ENCODE data around the gene ZXDC.

Gene ZXDC

GRCh38 chr3:126452213-126452612, 23.5 kb downstream of the ZXDC start:
- no peak overlapping the region for H3K4me3 Mint-ChIP-seq
- no peaks in the 10 kb centered on the region for H3K27me3 Mint-ChIP-seq
- H3K4me1 Mint-ChIP-seq (ENCODE audit: low read depth): no peaks in the 10 kb centered on the region
- H3K36me3 Mint-ChIP-seq (ENCODE audit: low read depth): peaks cover 89% of the 10 kb centered on the region
- no peaks in the 10 kb centered on the region for H3K9me3 Mint-ChIP-seq
- no peak overlapping the region for H3K27ac Mint-ChIP-seq
- intact Hi-C loops (cut with micrococcal nuclease): no loop called here

GRCh38 chr3:126451511-126451910, 24.2 kb downstream of the ZXDC start:
- Mint-ChIP-seq H3K36me3 (ENCODE audit: low read depth) (peaks cover 87% of the 10 kb centered on the region), H3K9me3 (no peaks in the 10 kb centered on the region), H3K4me3 (no peak overlapping the region), H3K4me1 (ENCODE audit: low read depth) (no peaks in the 10 kb centered on the region), H3K27me3 (no peaks in the 10 kb centered on the region), H3K27ac (no peak overlapping the region)
- intact Hi-C loops (cut with micrococcal nuclease): no loop called here

DNA sequence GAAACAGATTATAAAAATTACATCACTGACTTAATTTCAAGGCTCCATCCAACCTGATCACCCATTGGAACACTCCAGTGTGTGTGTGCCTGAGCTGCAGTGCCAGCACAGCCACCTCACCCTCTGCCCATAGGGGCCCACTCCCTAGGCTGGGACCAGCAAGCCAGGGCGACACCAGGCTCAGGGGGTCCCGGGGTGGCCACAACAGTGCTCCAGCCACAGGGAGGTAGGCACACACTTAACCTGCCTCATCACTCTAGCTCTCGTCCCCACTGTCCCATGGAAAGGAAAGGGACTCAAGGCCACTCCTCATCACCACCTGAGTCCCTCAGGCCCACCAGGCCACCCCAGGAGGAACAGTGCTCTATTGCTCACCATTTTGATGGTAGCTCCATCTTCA, 24.9 kb downstream of the ZXDC start:
- H3K4me3 Mint-ChIP-seq: no peak overlapping the region
- H3K4me1 Mint-ChIP-seq (ENCODE audit: low read depth): no peaks in the 10 kb centered on the region
- H3K36me3 Mint-ChIP-seq (ENCODE audit: low read depth): peaks cover 87% of the 10 kb centered on the region
- no peaks in the 10 kb centered on the region for H3K9me3 Mint-ChIP-seq
- H3K27ac Mint-ChIP-seq: no peak overlapping the region
- intact Hi-C loops (cut with micrococcal nuclease): no loop called here
- H3K27me3 Mint-ChIP-seq: no peaks in the 10 kb centered on the region

GRCh38 chr3:126450219-126450618, 25.5 kb downstream of the ZXDC start:
- H3K36me3 Mint-ChIP-seq (ENCODE audit: low read depth): peaks cover 87% of the 10 kb centered on the region

DNA sequence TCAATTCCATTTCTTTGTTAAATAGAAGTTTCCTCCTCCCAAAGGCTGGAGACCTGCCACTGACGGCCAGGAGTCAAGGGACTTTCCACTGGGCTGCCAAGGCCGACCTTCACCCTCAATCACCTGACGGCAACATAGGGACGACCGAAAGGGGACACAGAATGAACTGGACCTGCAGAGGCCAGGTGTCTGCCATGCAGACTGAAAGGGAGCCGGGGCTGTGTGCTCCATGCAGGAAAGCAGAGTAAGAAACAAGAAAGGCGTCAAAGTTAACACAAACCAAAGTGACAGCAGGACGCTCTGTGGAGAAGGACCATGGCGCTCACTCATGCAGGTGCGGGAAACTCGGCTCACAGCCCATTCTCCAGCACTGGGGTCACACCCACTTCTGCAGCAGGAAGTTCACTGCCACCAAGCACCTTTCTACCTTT, 26.1 kb downstream of the ZXDC start:
- Mint-ChIP-seq H3K27ac (no peak overlapping the region), H3K4me3 (no peak overlapping the region), H3K36me3 (ENCODE audit: low read depth) (peaks cover 84% of the 10 kb centered on the region), H3K9me3 (no peaks in the 10 kb centered on the region), H3K27me3 (no peaks in the 10 kb centered on the region), H3K4me1 (ENCODE audit: low read depth) (no peaks in the 10 kb centered on the region)
- intact Hi-C loops (cut with micrococcal nuclease): no loop called here

More at GRCh38 chr3:126450219-126450618, 25.5 kb downstream of the ZXDC start:
- Mint-ChIP-seq H3K4me1 (ENCODE audit: low read depth) (no peaks in the 10 kb centered on the region), H3K27ac (no peak overlapping the region), H3K27me3 (no peaks in the 10 kb centered on the region), H3K4me3 (no peak overlapping the region), H3K9me3 (no peaks in the 10 kb centered on the region)
- intact Hi-C loops (cut with micrococcal nuclease): no loop called here

DNA sequence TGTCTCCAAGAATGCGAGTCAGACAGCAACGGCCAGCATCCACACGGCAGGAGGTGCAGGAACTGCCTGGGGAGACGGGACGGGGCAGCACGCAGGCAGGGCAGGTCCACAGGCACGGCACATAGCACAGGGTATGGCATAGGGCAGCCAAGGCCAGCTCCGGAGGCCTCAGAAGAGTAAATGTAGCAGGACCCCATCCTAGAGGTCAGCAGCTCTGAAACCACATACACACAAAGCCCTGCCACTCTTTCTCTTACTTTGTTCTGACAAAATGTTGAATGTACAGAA, 26.9 kb downstream of the ZXDC start:
- no peaks in the 10 kb centered on the region for H3K27me3 Mint-ChIP-seq
- no peak overlapping the region for H3K4me3 Mint-ChIP-seq
- peaks cover 77% of the 10 kb centered on the region for H3K36me3 Mint-ChIP-seq (ENCODE audit: low read depth)
- intact Hi-C loops (cut with micrococcal nuclease): no loop called here
- H3K27ac Mint-ChIP-seq: no peak overlapping the region
- no peaks in the 10 kb centered on the region for H3K9me3 Mint-ChIP-seq
- no peaks in the 10 kb centered on the region for H3K4me1 Mint-ChIP-seq (ENCODE audit: low read depth)

DNA sequence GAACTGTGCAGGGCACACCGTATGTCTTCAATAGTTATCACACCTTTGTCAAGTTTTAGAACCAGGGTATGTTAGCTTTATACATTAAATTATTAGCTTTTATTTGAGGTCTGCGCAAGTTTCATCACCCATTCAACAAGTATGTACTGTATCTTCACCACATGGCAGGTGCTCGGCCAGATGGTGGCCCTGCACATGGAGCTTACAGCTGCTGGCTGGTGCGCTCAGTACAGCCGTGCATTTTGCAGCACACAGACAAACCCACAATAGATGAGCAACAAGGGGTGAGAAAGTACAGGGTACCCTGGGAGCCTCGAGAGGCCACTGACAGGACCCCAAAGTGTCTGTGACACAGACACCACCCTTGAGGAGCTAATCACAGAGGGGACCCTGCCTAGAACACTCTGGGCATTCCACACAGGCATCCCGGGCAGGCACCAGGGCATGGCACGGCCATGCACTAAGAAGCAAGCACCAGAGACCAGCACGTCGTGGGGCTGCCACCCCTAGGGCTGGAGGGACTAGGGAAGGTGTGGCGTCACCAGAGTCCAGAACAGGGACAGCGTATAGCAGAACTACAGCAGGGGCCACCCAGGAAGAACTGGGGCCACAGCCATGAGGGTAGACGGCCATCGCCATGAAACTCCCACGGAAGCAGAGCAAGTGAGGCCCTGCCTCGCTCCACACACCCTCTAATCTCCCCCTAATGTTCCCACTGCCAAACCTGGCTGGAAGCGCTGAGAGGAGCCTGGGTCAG, 27.4 kb downstream of the ZXDC start:
- Mint-ChIP-seq H3K36me3 (ENCODE audit: low read depth) (peaks cover 78% of the 10 kb centered on the region), H3K27ac (no peak overlapping the region), H3K4me3 (no peak overlapping the region), H3K27me3 (no peaks in the 10 kb centered on the region), H3K4me1 (ENCODE audit: low read depth) (peaks cover under 1% of the 10 kb centered on the region), H3K9me3 (no peaks in the 10 kb centered on the region)
- intact Hi-C loops (cut with micrococcal nuclease): no loop called here

DNA sequence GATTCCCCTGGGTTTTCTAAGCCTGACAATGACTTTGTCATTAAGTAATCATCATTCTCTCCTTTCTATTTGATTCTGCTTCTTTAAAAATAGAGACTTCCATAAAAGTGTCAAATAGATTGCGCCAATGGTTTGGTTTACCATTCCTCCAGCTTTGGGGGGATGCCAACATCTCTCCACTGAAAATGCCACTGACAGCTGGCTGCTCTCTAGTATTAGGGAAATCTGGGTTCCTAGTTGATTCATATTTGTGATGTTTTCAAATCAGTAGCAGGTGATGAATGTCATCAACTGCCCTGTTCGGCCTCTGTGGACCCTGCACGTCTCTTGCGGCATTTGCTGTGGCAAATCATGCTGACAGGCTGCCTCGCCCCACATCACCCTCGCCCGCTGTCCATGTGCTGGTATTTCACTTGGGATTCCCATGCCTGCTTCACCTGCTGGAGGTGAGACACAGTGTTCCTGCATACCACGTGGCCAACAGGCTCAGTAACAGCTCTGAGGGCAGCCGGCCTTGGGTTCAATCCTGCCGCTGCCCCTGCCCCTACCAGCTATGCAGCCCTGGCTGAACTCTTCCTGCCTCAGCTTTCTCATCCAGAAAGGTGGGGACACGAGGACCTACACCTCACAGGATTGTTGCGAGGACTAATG, 28.1 kb downstream of the ZXDC start:
- intact Hi-C loops (cut with micrococcal nuclease): no loop called here
- no peaks in the 10 kb centered on the region for H3K27me3 Mint-ChIP-seq
- no peak overlapping the region for H3K4me3 Mint-ChIP-seq
- peaks cover 81% of the 10 kb centered on the region for H3K36me3 Mint-ChIP-seq (ENCODE audit: low read depth)
- no peaks in the 10 kb centered on the region for H3K9me3 Mint-ChIP-seq
- H3K4me1 Mint-ChIP-seq (ENCODE audit: low read depth): peaks cover 8% of the 10 kb centered on the region
- H3K27ac Mint-ChIP-seq: no peak overlapping the region

DNA sequence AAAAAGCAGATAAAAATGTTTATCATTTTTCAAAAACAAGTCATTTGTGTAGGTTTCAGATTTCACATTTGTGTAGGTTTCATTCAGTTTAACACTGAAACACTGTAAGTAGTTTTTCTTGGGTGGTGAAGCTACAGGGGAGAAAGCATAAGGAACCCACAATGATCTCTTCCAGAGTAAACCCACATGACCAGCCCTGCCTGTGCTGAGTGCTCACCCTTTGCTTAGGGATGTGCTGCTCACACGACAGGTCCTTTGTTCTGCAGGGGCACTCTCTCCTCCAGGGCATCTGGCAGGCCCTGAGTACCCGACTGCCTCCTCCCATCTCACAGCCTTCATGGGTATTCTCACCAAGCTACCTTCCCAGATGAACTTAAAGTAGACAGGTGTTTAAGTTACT, 28.9 kb downstream of the ZXDC start:
- H3K4me3 Mint-ChIP-seq: no peak overlapping the region
- intact Hi-C loops (cut with micrococcal nuclease): no loop called here
- no peaks in the 10 kb centered on the region for H3K9me3 Mint-ChIP-seq
- H3K27ac Mint-ChIP-seq: no peak overlapping the region
- peaks cover 81% of the 10 kb centered on the region for H3K36me3 Mint-ChIP-seq (ENCODE audit: low read depth)
- no peaks in the 10 kb centered on the region for H3K27me3 Mint-ChIP-seq
- peaks cover 8% of the 10 kb centered on the region for H3K4me1 Mint-ChIP-seq (ENCODE audit: low read depth)

GRCh38 chr3:126446301-126446700, 29.4 kb downstream of the ZXDC start:
- no peaks in the 10 kb centered on the region for H3K27me3 Mint-ChIP-seq
- H3K9me3 Mint-ChIP-seq: no peaks in the 10 kb centered on the region
- intact Hi-C loops (cut with micrococcal nuclease): no loop called here
- no peak overlapping the region for H3K4me3 Mint-ChIP-seq
- H3K36me3 Mint-ChIP-seq (ENCODE audit: low read depth): peaks cover 81% of the 10 kb centered on the region
- H3K27ac Mint-ChIP-seq: no peak overlapping the region
- H3K4me1 Mint-ChIP-seq (ENCODE audit: low read depth): peaks cover 8% of the 10 kb centered on the region

GRCh38 chr3:126445506-126445905, 30.2 kb downstream of the ZXDC start:
- Mint-ChIP-seq H3K4me1 (ENCODE audit: low read depth) (peaks cover 8% of the 10 kb centered on the region), H3K4me3 (no peak overlapping the region), H3K36me3 (ENCODE audit: low read depth) (peaks cover 81% of the 10 kb centered on the region), H3K9me3 (no peaks in the 10 kb centered on the region), H3K27me3 (no peaks in the 10 kb centered on the region), H3K27ac (no peak overlapping the region)
- intact Hi-C loops (cut with micrococcal nuclease): no loop called here

GRCh38 chr3:126442856-126443242, 32.8 kb downstream of the ZXDC start:
- no peaks in the 10 kb centered on the region for H3K9me3 Mint-ChIP-seq
- H3K27ac Mint-ChIP-seq: peak overlapping the region; percentile 17
- H3K4me3 Mint-ChIP-seq: no peak overlapping the region
- no peaks in the 10 kb centered on the region for H3K27me3 Mint-ChIP-seq
- peaks cover 8% of the 10 kb centered on the region for H3K4me1 Mint-ChIP-seq (ENCODE audit: low read depth)
- peaks cover 81% of the 10 kb centered on the region for H3K36me3 Mint-ChIP-seq (ENCODE audit: low read depth)
- intact Hi-C loops (cut with micrococcal nuclease): no loop called here

DNA sequence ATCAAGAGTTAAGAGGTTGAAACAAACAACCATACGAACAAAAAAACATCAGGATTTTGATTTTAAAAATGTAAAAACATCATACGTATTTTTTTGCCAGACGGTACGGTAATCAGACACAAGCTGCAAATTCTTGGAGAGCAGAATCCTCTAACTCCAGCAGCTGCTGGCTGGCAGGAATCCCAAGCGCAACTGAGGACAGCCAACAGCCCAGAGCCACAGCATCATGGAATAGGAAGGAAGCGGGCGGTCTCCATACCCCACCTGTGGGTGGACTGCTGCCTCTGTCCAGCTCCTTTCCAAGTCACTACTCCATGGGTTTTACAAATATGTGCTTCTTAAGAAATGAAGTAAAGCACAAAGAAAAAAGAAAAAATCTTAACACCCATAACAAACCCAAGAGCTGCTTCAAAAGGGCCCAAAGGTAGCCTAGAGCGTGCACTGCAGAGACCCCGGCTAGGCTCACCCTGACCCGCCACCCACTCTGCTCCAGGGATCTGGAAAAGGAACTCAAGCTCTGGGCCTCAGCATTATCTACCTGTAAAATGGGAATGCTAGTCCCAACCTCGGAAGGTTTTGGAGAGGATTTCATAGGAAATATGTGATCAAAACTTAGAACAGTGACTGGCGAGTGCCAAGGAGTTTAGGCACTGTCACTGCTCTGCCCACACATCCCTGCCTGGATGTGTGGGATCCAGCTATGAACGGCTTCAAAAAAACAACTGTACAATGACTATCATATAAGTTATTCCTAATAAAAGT, 33.4 kb downstream of the ZXDC start:
- H3K27me3 Mint-ChIP-seq: no peaks in the 10 kb centered on the region
- H3K4me3 Mint-ChIP-seq: no peak overlapping the region
- H3K27ac Mint-ChIP-seq: peak overlapping the region; percentile 17
- H3K4me1 Mint-ChIP-seq (ENCODE audit: low read depth): peaks cover 8% of the 10 kb centered on the region
- intact Hi-C loops (cut with micrococcal nuclease): no loop called here
- H3K9me3 Mint-ChIP-seq: no peaks in the 10 kb centered on the region
- peaks cover 82% of the 10 kb centered on the region for H3K36me3 Mint-ChIP-seq (ENCODE audit: low read depth)

DNA sequence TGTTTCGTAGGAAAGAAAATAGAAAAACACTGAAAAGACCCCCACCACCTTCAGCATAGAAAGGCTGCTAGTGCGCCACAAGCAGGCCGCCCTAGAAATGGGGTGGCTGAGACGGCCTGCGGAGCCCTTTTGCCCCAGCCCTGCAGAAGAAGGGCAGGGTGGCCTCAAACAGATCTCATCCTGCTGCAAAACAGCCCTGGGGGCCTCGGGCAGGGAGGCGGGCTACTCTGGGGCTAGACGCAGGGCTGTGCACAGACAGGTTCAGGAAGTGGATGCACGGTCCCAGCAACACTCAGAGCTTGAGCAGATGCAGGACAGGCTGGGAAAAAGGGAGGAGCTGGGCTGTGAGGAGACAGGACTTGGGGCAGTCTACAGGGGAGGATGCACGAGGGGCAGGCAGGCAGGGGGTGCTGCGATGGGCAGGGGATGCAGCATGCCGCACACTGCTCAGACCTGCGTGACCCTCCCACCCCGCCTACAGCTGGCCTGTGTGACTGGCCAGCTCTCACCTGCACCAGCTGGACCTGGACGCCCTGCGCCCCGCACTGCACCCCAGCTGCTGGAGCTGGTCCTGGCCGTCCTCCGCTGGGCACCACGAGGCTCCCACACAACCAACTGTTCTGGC, 34.3 kb downstream of the ZXDC start:
- H3K9me3 Mint-ChIP-seq: no peaks in the 10 kb centered on the region
- H3K36me3 Mint-ChIP-seq (ENCODE audit: low read depth): peaks cover 84% of the 10 kb centered on the region
- no peaks in the 10 kb centered on the region for H3K27me3 Mint-ChIP-seq
- no peak overlapping the region for H3K27ac Mint-ChIP-seq
- intact Hi-C loops (cut with micrococcal nuclease): no loop called here
- no peak overlapping the region for H3K4me3 Mint-ChIP-seq
- H3K4me1 Mint-ChIP-seq (ENCODE audit: low read depth): peaks cover 8% of the 10 kb centered on the region
